Activated CD4-positive, alpha-beta T cell treated with anti-CD3 and anti-CD28 coated beads for 48 hours (primary cell): ENCODE measurements around the gene ENTPD6.
"Not testable (repeated sequence)": the region's sequence is repeated elsewhere in the genome, so short reads cannot be mapped to it uniquely, and the experiment has no call there.

Experiments
- DNase-seq: peaks from one replicate; pipeline ENCODE4 v3.0.0-alpha.2; 2020

ENTPD6 gene

GRCh38 chr20:25259358-25259757 is 63.8 kb downstream of the ENTPD6 start:
- no peak for DNase-seq

- no peak for DNase-seq
These were observed 64.3 kb downstream of the ENTPD6 start for GRCh38 chr20:25259788-25260254.

DNA sequence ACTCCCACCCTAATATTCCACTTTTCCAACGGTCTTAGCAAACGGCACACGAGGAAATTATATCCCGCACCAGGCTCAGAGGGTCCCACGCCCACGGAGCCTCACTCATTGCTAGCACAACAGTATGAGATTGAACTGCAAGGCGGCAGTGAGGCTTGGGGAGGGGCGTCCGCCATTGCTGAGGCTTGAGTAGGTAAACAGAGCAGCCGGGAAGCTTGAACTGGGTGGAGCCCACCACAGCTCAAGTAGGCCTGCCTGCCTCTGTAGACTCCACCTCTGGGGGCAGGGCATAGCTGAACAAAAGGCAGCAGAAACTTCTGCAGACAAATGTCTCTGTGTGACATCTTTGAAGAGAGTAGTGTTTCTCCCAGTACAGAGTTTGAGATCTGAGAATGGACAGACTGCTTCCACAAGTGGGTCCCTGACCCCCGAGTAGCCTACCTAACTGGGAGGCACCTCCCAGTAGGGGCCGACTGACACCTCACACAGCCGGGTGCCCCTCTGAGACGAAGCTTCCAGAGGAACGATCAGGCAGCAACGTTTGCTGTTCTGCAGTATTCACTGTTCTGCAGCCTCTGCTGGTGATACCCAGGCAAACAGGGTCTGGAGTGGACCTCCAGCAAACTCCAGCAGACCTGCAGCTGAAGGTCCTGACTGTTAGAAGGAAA is 65.4 kb downstream of the ENTPD6 start:
- not testable (repeated sequence) for DNase-seq

- DNase-seq, result no peak
These were observed 73.7 kb downstream of the ENTPD6 start for GRCh38 chr20:25269057-25269832.

DNA sequence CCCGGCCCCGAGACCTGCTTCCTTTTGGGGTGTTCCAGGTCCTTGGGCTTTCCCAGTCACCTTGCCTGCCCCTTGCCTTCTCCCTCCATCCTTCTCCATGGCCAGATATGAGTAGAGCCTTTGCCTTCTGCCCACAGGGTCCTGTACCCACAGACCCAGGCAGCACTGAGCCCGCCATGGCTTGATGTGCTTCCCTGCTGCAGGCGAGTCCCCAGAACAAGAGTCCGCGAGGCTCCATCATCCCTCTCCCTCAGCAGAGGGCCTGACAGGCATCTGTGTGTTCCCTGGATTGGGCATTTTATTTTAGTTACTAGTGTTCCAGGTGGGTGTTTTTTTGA is 74.3 kb downstream of the ENTPD6 start:
- no peak for DNase-seq

- DNase-seq, result no peak
These were observed 75.3 kb downstream of the ENTPD6 start for GRCh38 chr20:25270829-25271251.

- no peak for DNase-seq
These were observed 76.1 kb downstream of the ENTPD6 start for GRCh38 chr20:25271486-25272222.

DNA sequence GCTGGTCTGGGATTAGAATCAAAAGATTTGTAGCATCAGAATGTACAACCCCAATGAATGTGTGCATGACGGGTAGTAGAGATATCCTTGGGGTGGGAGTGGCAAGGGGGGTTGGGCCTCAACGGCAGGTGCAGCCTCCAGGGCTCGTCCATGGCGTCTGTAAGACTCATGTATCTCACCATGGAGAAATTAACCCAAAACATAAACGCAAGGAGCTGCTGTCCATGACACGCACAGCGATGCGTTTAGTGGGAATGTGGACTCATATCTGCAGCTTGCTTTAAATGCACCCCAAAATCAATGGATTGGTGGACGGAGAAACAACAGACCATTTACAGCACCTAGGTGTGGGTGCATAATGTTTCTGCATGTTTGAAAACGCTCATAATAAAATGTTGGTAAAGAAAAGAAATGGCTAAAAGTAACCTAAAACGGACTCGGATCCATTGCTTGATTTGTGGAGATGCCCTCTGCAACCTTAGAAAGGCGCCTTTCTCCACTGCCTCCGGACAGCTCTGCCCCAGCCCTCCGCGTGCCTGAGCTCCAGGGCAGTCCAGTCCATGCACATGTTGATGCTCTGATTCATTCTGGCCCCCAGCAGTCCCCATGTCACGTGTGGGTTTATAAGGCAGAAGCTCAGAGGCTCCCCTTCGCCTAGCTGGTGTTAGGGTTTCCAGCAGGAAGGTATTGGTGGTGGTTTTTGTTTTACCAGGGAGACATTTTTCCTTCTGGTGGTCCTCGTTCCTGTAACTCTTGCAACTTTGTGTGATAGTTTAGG is 76.9 kb downstream of the ENTPD6 start:
- no peak for DNase-seq

GRCh38 chr20:25273046-25273445 is 77.5 kb downstream of the ENTPD6 start:
- DNase-seq, result no peak

DNA sequence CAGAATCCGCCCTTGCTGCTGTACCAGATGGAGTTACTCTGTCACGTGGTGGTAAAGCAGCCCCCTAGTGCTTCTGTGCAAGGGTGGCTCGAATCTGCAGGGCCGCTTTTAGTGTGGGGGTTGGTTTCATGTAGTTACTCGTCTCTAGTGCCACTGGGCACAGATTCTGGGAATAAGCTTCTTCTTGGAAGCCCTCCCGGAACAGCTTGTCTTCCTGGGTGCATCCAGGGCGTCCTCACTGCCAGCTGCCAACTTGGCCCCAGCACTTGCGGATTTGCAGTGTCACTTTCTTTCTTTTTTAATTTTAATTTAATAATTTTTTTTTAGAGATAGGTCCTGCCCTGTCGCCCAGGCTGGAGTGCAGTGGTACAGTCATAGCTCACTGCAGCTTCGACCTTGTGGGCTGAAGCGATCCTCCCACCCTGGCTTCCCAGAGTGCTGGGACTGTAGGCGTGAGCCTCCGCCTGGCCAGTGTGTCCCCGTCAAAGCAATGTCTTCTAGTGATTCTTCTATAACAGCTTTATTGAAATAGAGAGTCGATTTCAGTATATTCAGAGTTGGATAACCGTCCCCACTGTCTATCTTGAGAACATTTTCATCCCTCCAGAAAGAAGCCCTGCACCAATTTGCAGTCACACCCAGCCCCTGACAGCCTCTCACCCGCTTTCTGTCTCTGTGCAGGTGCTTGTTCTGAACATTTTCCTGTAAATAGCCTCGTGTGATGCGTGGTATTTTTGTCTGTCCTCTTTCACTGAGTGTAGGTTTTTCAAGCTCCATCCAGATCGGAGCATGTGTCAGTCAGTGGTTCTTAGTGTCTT is 78.2 kb downstream of the ENTPD6 start:
- no peak for DNase-seq

DNA sequence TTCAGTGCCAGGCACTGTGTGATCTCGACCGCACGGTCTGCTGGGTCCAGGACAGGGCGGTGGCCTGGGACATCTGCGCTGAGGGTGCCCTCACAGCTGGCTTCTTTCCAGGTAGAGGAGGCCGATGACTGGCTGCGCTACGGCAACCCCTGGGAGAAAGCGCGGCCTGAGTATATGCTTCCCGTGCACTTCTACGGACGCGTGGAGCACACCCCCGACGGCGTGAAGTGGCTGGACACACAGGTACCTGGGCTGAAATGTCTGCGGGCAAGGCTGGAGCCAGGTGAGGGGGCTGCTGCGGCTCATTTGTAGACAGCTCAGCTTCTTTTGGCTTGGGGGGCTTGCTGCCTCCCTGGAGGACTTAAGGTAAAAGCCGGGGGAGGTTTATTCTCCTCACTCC is 79.0 kb downstream of the ENTPD6 start:
- no peak for DNase-seq

DNA sequence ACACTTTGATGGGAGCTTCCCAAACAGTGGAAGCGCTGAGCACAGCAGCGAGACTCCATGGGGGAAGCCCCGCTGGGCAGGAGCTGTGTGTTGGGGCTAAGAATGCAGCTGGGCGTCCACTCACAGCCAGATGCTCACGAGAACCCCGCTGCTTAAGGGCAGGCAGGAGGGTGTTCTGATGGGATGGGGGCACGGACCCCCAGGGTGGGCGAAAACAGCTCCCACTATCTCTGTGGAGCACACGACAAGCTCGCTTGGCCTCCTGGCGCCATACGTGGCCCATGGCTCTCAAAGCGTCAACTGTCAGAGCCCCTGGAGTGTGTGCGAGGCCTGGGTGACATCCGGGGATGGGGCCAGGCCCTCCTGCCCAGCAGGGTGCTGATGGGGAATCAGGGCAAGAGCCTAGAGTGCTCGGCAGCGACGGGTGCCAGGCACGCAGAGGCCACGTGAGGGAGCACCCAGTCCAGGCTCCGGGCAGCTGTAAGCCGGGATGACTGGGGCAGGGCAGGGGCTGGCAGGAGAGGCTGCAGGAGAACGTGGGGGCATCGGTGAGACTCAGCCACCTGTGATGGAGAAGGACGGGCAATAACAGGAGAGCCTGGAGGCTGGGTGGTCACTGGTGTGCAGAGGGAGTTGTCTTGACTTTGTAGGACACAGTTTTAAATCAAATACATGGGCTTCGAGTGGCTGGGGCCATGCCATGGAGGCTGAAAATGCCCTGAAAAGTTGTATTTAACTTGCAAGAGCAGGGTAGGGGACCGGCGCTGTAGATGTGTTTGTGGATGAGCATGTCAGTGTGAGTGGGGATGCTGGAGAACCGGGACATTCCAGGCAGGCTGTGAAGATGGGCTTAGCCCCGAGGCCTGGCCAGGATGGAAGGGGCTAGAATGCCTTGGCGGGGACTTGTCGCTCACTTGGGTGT is 79.6 kb downstream of the ENTPD6 start:
- DNase-seq, result peak; percentile 1

- DNase-seq, result peak; percentile 1
These were observed 80.5 kb downstream of the ENTPD6 start for GRCh38 chr20:25275813-25276532.
